WERI-Rb-1 (cell line): Measurements from ENCODE around the gene ACIN1.

Source experiments
- DNase-seq: peaks from one replicate; pipeline ENCODE4 v3.0.0-alpha.2; 2020
- H3K27ac ChIP-seq: fragments of 250-450 bp; sonication (Bioruptor Pico); 2 replicates; pipeline ENCODE4 v1.5.1; 2020; ENCODE audit warnings: mild to moderate bottlenecking, moderate library complexity
- H3K27me3 ChIP-seq: fragments of 250-450 bp; sonication (Bioruptor Pico); 2 replicates; pipeline ENCODE4 v1.5.1; 2021; ENCODE audit warnings: mild to moderate bottlenecking, low read depth, moderate library complexity; ENCODE audit not compliant: insufficient read depth, severe bottlenecking
- H3K36me3 ChIP-seq: fragments of 250-450 bp; sonication (Bioruptor Pico); 2 replicates; pipeline ENCODE4 v1.5.1; 2020; ENCODE audit warnings: mild to moderate bottlenecking, moderate library complexity
- H3K4me3 ChIP-seq: 2 replicates; pipeline ENCODE4 v1.5.1; 2011; ENCODE audit warnings: low read depth, mild to moderate bottlenecking, control low read depth, low read length
- H3K9me3 ChIP-seq: fragments of 250-450 bp; sonication (Bioruptor Pico); 2 replicates; pipeline ENCODE4 v1.5.1; 2021; ENCODE audit warnings: mild to moderate bottlenecking, moderate library complexity; ENCODE audit not compliant: severe bottlenecking
- CTCF ChIP-seq: IDR thresholded peaks from 2 replicates; pipeline ENCODE4 v1.5.1; 2011; ENCODE audit warnings: low read depth, mild to moderate bottlenecking, control low read depth, inconsistent platforms, low read length

Gene ACIN1

GRCh38 chr14:23058654-23059504 lies 36.1 kb downstream of the ACIN1 start:
- Histone ChIP-seq H3K27ac (peak overlapping the region; percentile 82), H3K36me3 (peaks cover 49% of the 10 kb centered on the region), H3K27me3 (no peaks in the 10 kb centered on the region), H3K9me3 (no peaks in the 10 kb centered on the region), H3K4me3 (no peak overlapping the region)
- TF ChIP-seq CTCF, result no peak
- no peak for DNase-seq

GRCh38 chr14:23057757-23058653 lies 36.9 kb downstream of the ACIN1 start:
- peak; percentile 92 for DNase-seq
- Histone ChIP-seq H3K27me3 (no peaks in the 10 kb centered on the region), H3K4me3 (peak overlapping the region; percentile 76), H3K9me3 (no peaks in the 10 kb centered on the region), H3K36me3 (peaks cover 48% of the 10 kb centered on the region), H3K27ac (peak overlapping the region; percentile 82)
- TF ChIP-seq CTCF, result peak; percentile 96

- no peaks in the 10 kb centered on the region for H3K27me3 ChIP-seq
- TF ChIP-seq CTCF, result no peak
- H3K9me3 ChIP-seq, result no peaks in the 10 kb centered on the region
- peak within 1 kb of the TSS; percentile 82 for H3K27ac ChIP-seq
- H3K4me3 ChIP-seq, result peak within 1 kb of the TSS; percentile 76
- peak; percentile 81 for DNase-seq
- peaks cover 42% of the 10 kb centered on the region for H3K36me3 ChIP-seq
Observed at GRCh38 chr14:23056956-23057756, 37.8 kb downstream of the ACIN1 start, which contains the start of gene CDH24. TSS of gene CDH24 (minus strand) at chr14:23057520. CDS start at chr14:23055733, 1,787 bp downstream.

- peak overlapping the region; percentile 82 for H3K27ac ChIP-seq
- no peaks in the 10 kb centered on the region for H3K9me3 ChIP-seq
- TF ChIP-seq CTCF, result peak; percentile 94
- H3K4me3 ChIP-seq, result peak overlapping the region; percentile 76
- H3K36me3 ChIP-seq, result peaks cover 37% of the 10 kb centered on the region
- H3K27me3 ChIP-seq, result no peaks in the 10 kb centered on the region
- peak; percentile 90 for DNase-seq
Observed at GRCh38 chr14:23056145-23056955, 38.6 kb downstream of the ACIN1 start.
